Measurements from ENCODE around the gene FMNL1. TPM values are rescaled to one million over a fixed set of nuclear protein-coding genes. Genes with fewer than 3 reads are reported as not detected.

The FMNL1 gene
- total RNA-seq, 1 donor from 2014 or later = 351 TPM

DNA sequence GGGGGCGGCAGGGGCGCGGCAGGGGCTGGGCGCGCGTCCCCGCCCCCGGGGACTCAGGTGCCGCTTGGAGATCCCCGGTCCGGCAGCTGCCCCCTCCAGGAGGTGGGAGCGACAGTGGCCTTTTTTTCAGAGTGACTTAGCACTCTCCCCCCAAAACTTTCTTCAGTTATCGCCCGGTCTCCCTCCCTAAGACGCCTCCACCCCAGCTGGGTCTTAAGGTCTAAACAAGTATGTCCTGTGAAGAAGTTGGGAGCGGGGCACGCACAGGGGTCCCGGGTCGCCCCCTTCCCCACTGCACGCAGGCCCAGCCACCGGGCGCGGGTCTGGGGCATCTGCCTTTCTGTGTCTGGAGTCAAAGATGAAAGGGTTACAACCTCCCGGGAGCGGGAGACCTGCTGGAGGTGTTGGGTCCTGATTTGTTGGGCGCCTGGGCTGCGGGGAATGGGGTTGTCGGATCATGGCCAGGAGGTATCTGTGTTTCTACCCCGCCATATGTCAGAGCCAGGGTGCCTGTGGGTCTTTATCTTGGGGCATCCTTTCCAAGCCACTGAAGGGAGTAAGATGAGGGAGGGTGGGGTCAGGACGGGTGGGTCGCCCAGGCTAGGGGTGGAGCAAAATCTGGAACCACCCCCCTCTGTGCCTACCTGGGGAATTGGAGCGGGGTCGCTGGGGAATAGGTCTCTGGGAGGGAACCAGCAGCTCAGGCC is 757 bp downstream of the FMNL1 start:
- H3K4me1 Mint-ChIP-seq = peaks cover 73% of the 10 kb centered on the region
- DNase-seq (no peak), ATAC-seq (ENCODE audit: low read depth) (peak; percentile 11)
- H3K27ac Mint-ChIP-seq = peak overlapping the region; percentile 99
- no peaks in the 10 kb centered on the region for H3K27me3 Mint-ChIP-seq
- TF ChIP-seq, protein P1, sequence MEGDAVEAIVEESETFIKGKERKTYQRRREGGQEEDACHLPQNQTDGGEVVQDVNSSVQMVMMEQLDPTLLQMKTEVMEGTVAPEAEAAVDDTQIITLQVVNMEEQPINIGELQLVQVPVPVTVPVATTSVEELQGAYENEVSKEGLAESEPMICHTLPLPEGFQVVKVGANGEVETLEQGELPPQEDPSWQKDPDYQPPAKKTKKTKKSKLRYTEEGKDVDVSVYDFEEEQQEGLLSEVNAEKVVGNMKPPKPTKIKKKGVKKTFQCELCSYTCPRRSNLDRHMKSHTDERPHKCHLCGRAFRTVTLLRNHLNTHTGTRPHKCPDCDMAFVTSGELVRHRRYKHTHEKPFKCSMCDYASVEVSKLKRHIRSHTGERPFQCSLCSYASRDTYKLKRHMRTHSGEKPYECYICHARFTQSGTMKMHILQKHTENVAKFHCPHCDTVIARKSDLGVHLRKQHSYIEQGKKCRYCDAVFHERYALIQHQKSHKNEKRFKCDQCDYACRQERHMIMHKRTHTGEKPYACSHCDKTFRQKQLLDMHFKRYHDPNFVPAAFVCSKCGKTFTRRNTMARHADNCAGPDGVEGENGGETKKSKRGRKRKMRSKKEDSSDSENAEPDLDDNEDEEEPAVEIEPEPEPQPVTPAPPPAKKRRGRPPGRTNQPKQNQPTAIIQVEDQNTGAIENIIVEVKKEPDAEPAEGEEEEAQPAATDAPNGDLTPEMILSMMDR (IDR thresholded peaks at IDR 0.05) = no peak
- peak overlapping the region; percentile 99 for H3K4me3 Mint-ChIP-seq
- no peaks in the 10 kb centered on the region for H3K9me3 Mint-ChIP-seq
- ChIA-PET CTCF (interaction anchor here (0.8 to 11.7 kb wide), 8 partner anchors 8 to 164 kb away, joined by 3 to 203 read pairs (median 4); partner anchors contain the start of gene ACBD4), POLR2A (interaction anchor here (0.5 to 10.0 kb wide), 20 partner anchors 11 to 187 kb away, joined by 3 to 378 read pairs (median 6); partner anchors contain the start of genes HEXIM1, HEXIM2, MAP3K14 and NMT1)
- intact Hi-C loops (cut with micrococcal nuclease) = no loop called here
- H3K36me3 Mint-ChIP-seq (ENCODE audit: low read depth) = peaks cover 46% of the 10 kb centered on the region

DNA sequence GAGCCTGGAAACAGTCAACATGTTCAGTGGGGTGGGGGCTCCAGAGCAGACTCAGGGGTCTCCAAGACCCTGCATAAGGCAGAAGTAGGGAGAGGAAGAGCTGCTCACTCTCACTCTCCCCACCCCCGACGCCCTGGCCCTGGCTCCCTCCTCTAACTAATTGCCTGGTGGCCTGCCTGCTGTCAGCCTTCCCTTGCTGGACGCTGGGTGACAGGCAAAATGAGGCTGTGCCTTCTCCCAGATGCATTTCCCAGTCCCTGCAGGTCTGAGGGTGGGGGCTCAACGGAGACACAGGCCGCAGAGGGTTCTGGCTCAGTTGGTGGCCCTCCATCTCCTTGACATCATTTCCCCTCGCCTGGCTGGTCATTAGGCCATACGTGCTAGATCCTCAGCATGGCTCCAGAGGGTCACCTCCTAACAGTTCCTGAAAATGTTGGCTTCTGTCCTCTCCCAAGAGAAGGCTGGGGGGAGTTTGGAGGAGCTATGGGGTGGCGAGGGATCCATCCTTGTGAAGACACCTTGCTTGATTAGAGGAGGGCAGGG is 1.4 kb downstream of the FMNL1 start:
- TF ChIP-seq, protein P1 (IDR thresholded peaks at IDR 0.05) = no peak
- ATAC-seq (ENCODE audit: low read depth) (peak; percentile 1), DNase-seq (no peak)
- CTCF ChIA-PET = interaction anchor here (1.2 to 11.7 kb wide), 7 partner anchors 8 to 163 kb away, joined by 3 to 203 read pairs (median 5); partner anchors contain the start of gene ACBD4
- Mint-ChIP-seq H3K27ac (peak overlapping the region; percentile 99), H3K9me3 (no peaks in the 10 kb centered on the region), H3K4me3 (peak overlapping the region; percentile 99), H3K36me3 (ENCODE audit: low read depth) (peaks cover 43% of the 10 kb centered on the region), H3K27me3 (no peaks in the 10 kb centered on the region), H3K4me1 (peaks cover 79% of the 10 kb centered on the region)
- POLR2A ChIA-PET = interaction anchor here (0.5 to 10.0 kb wide), 18 partner anchors 11 to 1984 kb away, joined by 3 to 378 read pairs (median 7); partner anchors contain the start of genes HEXIM1, HEXIM2 and MAP3K14
- intact Hi-C loops (cut with micrococcal nuclease) = loop anchor here (1.0 kb wide), 1 partner anchor 24 kb away; no protein-coding TSS in a partner anchor

DNA sequence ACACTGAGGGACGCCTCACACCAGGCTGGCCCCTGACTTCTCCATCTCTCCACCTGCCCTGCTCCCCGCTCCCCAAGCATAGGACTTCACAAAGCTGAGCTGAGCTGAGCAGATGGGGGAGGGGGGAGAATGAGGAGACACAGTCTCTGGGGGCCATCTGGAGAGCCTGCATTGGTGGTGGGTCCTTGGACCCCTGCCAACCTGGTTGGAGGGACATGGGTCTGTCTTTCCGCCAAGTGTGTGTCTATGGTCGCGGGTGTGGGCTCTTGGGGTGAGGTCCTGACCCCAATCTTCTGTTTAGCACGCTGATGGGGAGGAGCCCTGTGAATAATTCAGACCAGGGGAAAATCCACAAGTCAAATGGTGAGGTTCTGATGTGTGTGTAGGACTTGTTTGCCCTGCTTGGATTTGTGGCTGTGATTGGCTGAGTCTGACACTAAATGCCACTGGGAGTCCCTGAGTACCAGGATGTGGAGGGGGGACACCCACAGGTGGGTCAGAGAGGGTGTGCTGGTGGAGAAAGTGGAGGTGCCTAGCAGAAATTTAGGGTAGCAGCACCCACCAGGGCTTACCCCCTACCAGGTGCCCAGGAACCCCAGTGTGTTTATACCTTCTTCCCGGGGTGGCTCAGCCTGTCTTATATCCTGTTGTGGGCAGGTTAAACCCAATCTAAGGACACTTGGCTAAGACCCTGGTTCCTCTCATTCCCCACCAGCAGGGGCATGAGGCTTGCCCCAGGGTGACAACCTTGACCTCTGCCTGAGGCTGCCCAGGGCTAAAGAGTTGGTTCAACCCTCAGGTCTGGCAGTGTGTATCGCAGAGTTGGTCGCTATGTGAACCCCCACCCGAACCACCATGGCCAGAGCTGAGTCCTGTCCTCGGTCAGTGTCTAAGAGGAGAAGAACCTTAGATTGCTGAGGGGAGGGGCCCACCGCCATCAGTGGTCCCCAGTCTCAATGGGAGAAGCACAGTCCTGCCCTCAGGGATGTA is 2.1 kb downstream of the FMNL1 start:
- peak; percentile 6 for ATAC-seq (ENCODE audit: low read depth)
- DNase-seq = no peak
- TF ChIP-seq, protein P1 (IDR thresholded peaks at IDR 0.05) = no peak
- CTCF ChIA-PET = interaction anchor here (1.3 to 11.7 kb wide), 7 partner anchors 7 to 162 kb away, joined by 3 to 203 read pairs (median 9); partner anchors contain the start of gene ACBD4
- H3K27me3 Mint-ChIP-seq = no peaks in the 10 kb centered on the region
- peak overlapping the region; percentile 99 for H3K27ac Mint-ChIP-seq
- peak overlapping the region; percentile 99 for H3K4me3 Mint-ChIP-seq
- peaks cover 41% of the 10 kb centered on the region for H3K36me3 Mint-ChIP-seq (ENCODE audit: low read depth)
- POLR2A ChIA-PET = interaction anchor here (0.6 to 10.0 kb wide), 16 partner anchors 10 to 1984 kb away, joined by 3 to 378 read pairs (median 10); partner anchors contain the start of genes HEXIM1, HEXIM2 and MAP3K14
- no peaks in the 10 kb centered on the region for H3K9me3 Mint-ChIP-seq
- peaks cover 85% of the 10 kb centered on the region for H3K4me1 Mint-ChIP-seq
- intact Hi-C loops (cut with micrococcal nuclease) = loop anchor here (1.0 kb wide), 1 partner anchor 23 kb away; no protein-coding TSS in a partner anchor

DNA sequence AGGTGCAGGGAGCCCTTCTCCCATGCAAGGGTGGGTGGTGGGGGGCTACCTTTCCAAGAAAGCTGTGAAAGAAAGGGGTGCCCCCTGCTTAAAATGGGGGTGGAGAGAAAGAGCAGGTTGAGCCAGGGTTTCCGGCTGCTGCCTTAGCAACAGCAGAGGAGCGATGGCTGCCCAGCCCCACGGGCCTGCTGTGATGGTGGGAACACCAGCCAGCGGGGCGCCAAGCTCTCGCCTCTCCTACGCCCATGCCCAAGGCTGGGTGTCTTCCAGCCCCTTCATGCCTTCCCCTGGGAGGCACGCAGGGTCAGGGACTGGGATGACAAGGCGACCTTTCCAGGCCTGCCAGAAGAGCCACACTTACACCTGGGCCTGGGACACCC is 3.0 kb downstream of the FMNL1 start:
- TF ChIP-seq, protein P1 (IDR thresholded peaks at IDR 0.05) = no peak
- H3K27me3 Mint-ChIP-seq = no peaks in the 10 kb centered on the region
- H3K36me3 Mint-ChIP-seq (ENCODE audit: low read depth) = peaks cover 33% of the 10 kb centered on the region
- POLR2A ChIA-PET = interaction anchor here (0.5 to 10.0 kb wide), 4 partner anchors 9 to 190 kb away, joined by 3 to 378 read pairs (median 79); partner anchors contain the start of gene MAP3K14
- H3K4me1 Mint-ChIP-seq = peaks cover 85% of the 10 kb centered on the region
- H3K9me3 Mint-ChIP-seq = no peaks in the 10 kb centered on the region
- H3K27ac Mint-ChIP-seq = peak overlapping the region; percentile 99
- CTCF ChIA-PET = interaction anchor here (2.3 to 11.7 kb wide), 2 partner anchors 12 to 89 kb away, joined by 9 to 203 read pairs; partner anchors contain the start of gene ACBD4
- peak overlapping the region; percentile 99 for H3K4me3 Mint-ChIP-seq
- intact Hi-C loops (cut with micrococcal nuclease) = loop anchor here (5.0 kb wide), 1 partner anchor 877 kb away; the partner anchor contains the start of gene GRN
- DNase-seq (no peak), ATAC-seq (ENCODE audit: low read depth) (no peak)
